ENCODE results near the gene EEF1B2.
A peak's percentile ranks its signal among the peaks of the same experiment; 100 is the strongest.
"Not testable (repeated sequence)": the region's sequence is repeated elsewhere in the genome, so short reads cannot be mapped to it uniquely, and the experiment has no call there.

EEF1B2 gene

GRCh38 chr2:206159346-206160124 is at the start of gene EEF1B2, which contains the start of gene NDUFS1:
TSS of gene EEF1B2 (plus strand) at chr2:206159895. CDS start at chr2:206159980, 85 bp downstream.
TSS of gene NDUFS1 (minus strand) at chr2:206159444. CDS start at chr2:206153678, 5,766 bp downstream.
- peak; percentile 98 for DNase-seq (ENCODE audit: low read depth, low spot score)

DNA sequence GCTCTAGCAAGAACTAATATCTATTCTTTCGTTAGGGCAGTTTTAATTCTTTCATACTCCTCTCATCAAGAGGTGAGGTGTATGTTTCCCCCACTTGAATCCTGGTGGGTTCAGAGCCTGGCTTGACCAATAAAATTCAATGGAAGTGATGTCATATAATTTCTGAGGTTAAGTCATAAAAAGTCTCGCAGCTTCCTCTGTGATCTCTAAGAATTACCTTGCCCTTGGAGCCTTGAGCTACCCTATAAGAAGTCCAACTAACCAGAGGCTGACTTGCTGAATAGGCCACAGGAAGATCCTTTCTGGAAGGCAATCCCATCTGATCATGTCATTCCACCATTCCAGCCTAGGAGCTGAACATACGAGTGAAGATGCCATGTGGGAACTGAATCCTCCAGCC is 47.6 kb upstream of the EEF1B2 start:
- DNase-seq (ENCODE audit: low read depth, low spot score): no peak

DNA sequence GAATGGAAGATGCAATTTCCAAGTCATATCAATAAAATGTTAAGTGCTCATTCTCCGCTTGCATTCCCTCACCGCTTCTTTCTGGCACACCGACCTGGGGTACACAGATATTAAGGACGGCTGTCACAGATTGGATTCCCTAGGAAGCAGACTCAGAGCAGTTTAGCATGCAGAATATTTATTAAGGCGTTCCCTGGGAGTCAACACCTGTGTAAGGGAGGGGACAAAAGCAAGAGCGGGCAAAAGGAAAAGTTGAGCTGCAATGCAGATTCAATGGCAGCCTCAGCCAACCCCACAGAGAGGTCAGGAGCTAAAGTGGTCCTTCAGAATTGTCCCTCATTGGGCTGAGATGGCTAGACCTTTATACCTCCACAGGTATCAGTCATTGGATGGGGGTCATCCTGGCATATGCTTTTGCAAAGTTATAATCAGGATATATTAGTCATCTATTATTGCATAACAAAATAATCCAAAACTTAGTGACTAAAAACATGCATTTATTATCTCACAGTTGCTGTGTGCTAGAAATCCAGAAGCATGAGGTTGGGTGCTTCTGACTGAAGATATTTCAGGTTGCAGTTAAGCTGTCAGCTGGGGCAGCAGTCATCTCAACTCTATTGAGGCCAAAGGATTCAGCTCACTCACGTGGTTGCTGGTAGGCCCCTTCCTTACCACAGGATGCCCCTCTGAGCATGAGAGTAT is 46.7 kb upstream of the EEF1B2 start:
- DNase-seq (ENCODE audit: low read depth, low spot score): no peak

GRCh38 chr2:206115026-206115578 is 44.6 kb upstream of the EEF1B2 start:
- no peak for DNase-seq (ENCODE audit: low read depth, low spot score)

- DNase-seq (ENCODE audit: low read depth, low spot score): no peak
Observed at GRCh38 chr2:206116278-206116677, 43.4 kb upstream of the EEF1B2 start.

DNA sequence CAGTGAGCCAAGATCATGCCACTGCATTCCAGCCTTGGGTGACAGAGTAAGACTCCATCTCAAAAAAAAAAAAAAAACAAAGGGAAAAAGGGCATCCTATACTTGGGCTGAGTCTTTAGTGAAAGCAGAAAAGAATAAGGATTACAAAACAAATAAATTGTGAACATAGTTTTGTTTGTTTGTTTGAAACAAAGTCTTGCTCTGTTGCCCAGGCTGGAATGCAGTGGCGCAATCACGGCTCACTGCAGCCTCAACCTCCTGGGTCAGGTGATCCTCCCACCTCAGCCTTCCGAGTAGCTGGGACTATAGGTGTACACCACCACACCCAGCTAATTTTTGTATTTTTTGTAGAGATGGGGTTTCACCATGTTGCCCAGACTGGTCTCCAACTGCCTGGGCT is 37.1 kb upstream of the EEF1B2 start:
- DNase-seq (ENCODE audit: low read depth, low spot score): not testable (repeated sequence)

GRCh38 chr2:206125901-206126300 is 33.8 kb upstream of the EEF1B2 start:
- no peak for DNase-seq (ENCODE audit: low read depth, low spot score)

DNA sequence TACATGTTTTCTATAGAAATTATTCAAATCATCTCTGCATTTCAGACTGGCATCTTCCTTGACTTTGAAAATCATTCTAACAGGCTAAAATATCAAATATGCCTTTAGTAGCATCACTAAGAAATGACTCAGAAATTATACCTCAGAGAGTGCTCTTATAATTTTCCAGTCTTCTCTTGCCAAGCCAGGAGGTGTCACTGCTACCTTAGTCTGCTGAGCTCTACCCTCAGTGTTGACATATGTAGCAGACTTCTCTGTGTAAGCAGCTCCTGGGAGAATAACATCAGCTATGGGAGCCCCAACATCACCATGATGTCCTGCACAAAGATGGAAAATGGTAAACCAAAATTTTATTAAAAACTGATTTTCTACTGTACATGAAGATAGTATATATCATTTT is 32.0 kb upstream of the EEF1B2 start:
- DNase-seq (ENCODE audit: low read depth, low spot score): no peak

DNA sequence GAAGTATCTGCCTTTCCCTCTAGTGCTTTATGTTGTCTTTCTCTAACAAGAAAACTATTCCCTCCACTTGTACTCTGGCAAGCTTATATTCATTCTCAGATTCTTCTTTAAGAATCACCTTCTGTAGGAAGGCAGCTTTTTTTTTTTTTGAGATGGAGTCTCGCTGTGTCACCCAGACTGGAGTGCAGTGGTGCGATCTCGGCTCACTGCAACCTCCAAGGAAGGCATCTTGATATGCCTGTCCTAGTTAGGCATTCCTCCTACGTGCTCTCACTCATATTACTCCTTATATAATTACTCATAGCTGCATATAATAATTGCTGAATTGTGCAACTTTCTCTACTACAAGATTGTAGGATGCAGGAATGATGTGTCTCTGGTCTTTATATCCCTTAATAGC is 16.2 kb upstream of the EEF1B2 start:
- DNase-seq (ENCODE audit: low read depth, low spot score): no peak

DNA sequence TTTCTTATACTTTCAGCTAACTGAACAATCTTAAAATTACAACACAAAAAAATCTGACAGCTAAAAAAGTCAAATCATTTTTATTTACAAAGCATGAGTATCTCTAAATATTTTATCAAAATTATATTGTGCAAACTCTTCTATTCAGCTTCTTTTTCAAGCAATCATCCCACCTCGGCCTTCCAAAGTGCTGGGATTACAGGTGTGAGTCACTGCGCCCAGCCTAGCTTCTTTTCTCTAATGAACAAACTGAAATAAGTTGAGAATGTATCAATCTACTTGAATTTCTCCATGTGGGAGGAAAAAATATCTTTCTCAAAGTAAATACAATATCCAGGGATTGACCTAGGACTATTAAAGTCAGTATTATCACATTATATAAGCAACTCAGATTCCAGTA is 15.3 kb upstream of the EEF1B2 start:
- DNase-seq (ENCODE audit: low read depth, low spot score): no peak

GRCh38 chr2:206145665-206146064 is 14.0 kb upstream of the EEF1B2 start:
- no peak for DNase-seq (ENCODE audit: low read depth, low spot score)

DNA sequence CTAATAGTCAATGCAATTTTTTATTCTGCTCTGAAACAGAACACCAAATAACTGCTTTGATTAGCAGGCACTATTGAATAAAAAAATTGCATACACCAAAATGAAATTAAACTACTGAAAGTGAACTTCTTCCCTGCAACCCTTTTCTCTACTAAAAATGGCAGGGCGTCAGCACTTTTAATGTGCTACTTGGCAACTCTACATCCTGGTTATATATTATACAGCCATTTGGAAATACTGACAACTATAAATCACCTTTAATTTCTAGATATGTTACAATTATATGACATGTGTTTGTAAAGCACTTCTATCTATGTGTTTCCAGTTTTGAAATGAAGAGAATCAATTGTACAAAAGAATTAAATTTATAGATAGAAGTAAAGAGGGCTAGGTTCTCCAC is 10.4 kb upstream of the EEF1B2 start:
- no peak for DNase-seq (ENCODE audit: low read depth, low spot score)

- DNase-seq (ENCODE audit: low read depth, low spot score): no peak
Observed at GRCh38 chr2:206150168-206150567, 9.5 kb upstream of the EEF1B2 start.

- DNase-seq (ENCODE audit: low read depth, low spot score): no peak
Observed at GRCh38 chr2:206150631-206151030, 9.1 kb upstream of the EEF1B2 start.

GRCh38 chr2:206154197-206154596 is 5.5 kb upstream of the EEF1B2 start:
- DNase-seq (ENCODE audit: low read depth, low spot score): peak; percentile 6

GRCh38 chr2:206157014-206157413 is 2.7 kb upstream of the EEF1B2 start:
- DNase-seq (ENCODE audit: low read depth, low spot score): not testable (repeated sequence)

GRCh38 chr2:206158563-206159345 is 941 bp upstream of the EEF1B2 start:
- DNase-seq (ENCODE audit: low read depth, low spot score): no peak

- DNase-seq (ENCODE audit: low read depth, low spot score): peak; percentile 20
Observed at GRCh38 chr2:206160125-206160806, 571 bp downstream of the EEF1B2 start.

- DNase-seq (ENCODE audit: low read depth, low spot score): no peak
Observed at GRCh38 chr2:206160807-206161179, 1.1 kb downstream of the EEF1B2 start.

GRCh38 chr2:206162401-206162800 is 2.7 kb downstream of the EEF1B2 start:
- DNase-seq (ENCODE audit: low read depth, low spot score): not testable (repeated sequence)

DNA sequence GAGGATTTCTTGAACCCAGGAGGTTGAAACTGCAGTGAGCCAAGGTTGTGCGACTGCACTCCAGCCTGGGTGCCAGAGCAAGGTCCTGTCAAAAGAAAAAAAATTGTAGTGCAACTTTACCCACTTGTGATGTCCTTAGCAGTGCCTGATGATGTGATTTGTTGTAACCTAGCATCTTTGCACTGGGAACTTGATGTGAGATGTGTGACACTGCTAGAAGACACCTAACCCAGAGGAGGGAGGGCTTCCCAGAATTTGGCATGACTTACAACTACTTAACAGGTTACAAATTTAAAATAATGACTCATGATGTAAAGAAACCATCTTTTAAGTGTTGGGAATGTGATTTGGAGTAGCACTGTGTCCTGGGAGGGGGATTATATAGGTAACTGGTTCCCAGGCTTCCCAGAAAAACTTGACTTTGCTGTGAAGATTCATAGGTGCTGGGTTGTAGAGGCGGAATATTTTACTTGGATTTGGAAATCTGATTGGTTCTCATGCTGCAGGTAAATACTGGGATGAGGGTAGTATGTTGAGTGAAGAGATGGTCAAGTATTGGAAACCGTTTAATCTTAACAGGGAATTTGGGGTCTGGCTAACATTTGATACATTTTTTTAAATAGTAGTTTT is 3.7 kb downstream of the EEF1B2 start:
- DNase-seq (ENCODE audit: low read depth, low spot score): no peak
